Activated gamma-delta T cell treated with anti-CD3 and anti-CD28 coated beads, Interleukin-2, amount 50 U/mL, for 16 hours (primary cell): ENCODE results near the gene CDKL5.
A peak's percentile ranks its signal among the peaks of the same experiment; 100 is the strongest.

Experiments
- DNase-seq: peaks from one replicate; pipeline ENCODE4 v3.0.0-alpha.2; 2020; ENCODE audit warnings: low read depth

The CDKL5 gene

DNA sequence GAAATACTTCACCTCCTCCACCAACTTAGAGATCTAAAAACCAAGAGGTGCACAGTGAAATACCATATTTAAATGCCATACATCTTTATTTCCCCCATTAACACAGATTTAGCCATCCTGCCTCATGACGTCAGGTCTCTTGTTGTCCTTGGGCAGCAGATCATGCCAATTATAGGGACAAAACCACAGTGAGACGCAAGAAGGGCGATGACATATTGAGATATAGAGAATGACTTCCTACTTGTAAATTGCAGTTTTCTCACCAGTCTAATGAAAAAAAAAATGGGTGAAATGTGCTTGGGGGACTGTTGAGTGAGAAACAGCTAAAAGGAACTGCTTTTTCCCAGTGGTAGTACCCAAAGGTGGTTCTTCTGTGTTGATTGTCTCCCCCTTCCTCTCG, 222.2 kb downstream of the CDKL5 start:
- no peak for DNase-seq

- no peak for DNase-seq
Measured at GRCh38 chrX:18649498-18649951, 224.1 kb downstream of the CDKL5 start.

DNA sequence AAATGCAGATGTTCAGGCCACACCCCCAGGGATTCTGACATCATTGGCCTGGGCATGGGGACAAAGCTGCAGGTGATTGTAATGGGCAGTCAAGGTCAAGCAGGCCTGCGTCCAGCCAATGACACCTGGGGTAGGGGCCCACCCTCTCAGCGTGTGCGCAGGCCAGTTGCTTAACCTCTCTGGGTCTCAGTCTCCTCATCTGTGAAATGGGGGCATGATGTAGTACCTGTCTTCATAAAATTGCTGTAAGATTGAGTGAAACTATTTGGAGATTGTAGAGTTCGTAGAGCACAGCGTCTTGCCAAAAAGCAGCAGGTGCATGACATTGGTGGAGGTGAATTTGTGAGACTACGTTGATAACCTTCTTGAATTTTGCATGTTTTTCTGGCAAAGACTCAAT, 225.3 kb downstream of the CDKL5 start:
- no peak for DNase-seq

DNA sequence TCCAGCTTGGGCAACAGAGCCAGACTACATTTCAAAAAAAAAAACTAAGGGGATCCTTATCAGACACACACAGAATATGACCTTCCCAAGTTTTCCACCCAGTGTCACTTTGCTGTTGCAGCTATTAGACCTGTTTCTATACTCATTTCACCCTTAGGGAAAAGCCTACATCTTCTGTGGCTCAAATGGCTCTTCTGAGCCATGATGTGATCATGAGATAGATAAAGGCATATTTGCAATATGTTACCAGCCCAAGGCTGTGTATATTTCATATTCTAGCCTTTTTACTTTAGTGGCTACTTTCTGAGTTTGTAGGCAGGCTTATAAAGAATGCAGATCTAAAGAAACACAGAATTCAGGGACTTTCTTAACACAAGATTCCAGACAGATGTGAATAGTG, 227.2 kb downstream of the CDKL5 start:
- no peak for DNase-seq

GRCh38 chrX:18654875-18655836, 229.7 kb downstream of the CDKL5 start:
- DNase-seq = no peak

DNA sequence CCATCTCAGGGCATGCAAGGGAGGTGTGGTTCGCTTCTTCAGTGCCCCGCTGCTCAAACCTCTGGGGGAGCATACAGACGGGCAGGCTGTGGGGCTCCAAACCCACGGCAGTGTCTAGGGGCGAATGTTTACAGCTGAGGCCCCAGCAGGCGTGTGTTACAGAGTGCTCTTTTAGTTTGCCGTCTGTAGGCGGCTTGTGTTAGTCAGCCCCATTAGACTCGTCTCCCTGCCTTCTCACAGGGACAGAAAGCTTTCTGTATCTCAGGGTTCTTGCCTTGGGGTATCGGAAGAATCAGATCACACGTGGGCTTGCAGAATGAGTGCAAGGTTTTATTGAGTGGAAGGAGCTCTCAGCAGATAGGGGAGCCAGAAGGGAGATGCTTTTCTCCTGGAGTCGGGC, 235.9 kb downstream of the CDKL5 start:
- no peak for DNase-seq

DNA sequence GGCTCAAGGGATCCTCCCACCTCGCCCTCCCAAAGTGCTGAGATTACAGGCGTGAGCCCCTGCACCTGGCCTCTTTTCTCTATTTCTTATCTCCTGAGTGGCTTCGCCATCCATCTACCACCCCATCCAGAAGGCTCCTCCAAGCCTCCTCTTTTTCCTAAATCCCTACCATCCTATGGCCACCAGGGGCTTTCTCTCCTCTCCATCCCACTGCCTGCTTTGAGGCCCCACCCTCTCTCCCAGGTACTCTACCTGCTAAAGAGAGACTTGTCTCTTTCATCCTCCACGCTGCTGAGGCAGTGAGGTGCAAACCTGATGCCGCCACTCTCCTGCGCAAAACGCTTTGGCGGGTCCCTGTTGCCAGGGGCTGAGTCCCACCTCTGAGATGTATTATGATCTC, 239.5 kb downstream of the CDKL5 start:
- DNase-seq = no peak

DNA sequence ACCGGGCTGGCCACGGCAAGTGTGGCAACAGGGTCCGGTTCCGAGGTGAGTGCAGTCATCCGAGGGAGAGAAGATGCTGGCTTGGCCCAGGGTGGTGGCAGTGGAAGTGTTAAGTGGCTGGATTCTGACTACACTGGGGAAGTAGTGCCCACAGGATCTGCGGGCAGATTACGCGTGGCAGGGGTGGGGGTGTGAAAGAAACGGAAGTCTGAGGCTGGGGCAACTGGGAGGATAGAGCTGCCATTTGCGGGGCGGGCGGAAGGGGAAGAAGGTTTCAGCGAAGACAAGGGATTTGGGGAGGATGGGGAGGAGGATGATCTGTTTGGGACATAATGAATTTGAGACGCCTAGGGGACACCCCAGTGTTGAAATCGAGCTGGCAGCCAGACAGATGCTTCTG, 241.2 kb downstream of the CDKL5 start:
- no peak for DNase-seq

GRCh38 chrX:18668071-18668835, 242.8 kb downstream of the CDKL5 start:
- DNase-seq = no peak

DNA sequence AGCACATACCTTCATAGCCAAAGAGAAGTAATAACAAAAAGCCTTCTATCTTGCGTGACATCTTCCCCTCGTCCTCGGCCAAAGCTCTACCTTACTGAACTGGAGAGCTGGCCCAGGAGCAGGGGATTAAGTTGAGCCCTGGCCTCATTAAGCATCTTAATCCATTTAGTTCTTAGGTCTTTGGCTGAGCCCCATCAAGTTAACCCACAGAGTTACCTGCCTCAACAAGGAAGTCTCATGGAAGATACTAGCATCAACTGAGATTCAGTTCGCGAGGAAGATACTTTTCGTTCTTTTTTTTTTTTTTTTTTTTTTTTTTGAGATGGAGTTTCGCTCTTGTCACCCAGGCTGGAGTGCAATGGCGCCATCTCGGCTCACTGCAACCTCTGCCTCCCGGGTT, 246.6 kb downstream of the CDKL5 start, which contains the start of gene RS1:
Gene RS1, minus strand, starts transcription at position 101 of the 400 bp plus-strand sequence. Its CDS starts 40 bp downstream, at position 61.
- no peak for DNase-seq

DNA sequence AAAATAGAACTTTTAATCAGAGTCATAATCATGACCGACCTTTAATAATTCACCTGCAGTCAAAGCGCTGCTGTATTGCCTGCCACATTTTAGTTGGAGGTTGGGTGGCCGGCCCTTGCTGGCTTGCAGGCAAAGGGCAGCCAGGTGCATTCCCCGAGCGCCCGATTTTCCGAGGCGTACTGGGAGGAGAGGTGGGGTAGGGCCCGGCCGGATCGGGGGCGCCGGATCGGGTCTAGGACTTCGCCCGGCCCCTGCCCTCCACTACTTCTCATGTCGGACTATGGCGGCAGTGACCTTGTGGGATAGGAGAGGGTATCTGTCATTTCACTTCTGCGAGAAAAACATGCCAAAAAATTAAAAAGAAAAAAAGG, 249.0 kb downstream of the CDKL5 start:
- no peak for DNase-seq

- peak; percentile 61 for DNase-seq
Measured at GRCh38 chrX:18674788-18675735, 249.7 kb downstream of the CDKL5 start.

DNA sequence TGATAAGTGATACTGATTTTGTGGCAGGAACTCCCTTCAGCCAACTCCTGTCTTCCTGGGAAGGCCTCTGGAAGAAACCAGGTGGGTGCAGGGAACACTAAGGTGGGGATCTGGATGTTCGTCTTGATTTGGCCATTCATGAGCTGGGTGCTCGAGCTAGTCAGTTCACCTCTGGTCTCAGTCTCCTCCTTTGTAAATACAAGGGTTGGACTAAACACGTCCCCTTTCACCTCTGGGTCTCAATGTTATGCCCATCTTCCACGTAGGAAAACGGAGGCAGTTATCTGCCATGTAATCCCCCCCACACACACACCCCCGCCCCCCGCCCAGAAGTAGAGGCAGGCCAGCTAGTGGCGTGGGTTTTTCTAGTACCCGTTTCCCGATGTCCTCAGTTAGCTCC, 250.6 kb downstream of the CDKL5 start:
- no peak for DNase-seq

- no peak for DNase-seq
Measured at GRCh38 chrX:18676470-18676869, 251.1 kb downstream of the CDKL5 start.

DNA sequence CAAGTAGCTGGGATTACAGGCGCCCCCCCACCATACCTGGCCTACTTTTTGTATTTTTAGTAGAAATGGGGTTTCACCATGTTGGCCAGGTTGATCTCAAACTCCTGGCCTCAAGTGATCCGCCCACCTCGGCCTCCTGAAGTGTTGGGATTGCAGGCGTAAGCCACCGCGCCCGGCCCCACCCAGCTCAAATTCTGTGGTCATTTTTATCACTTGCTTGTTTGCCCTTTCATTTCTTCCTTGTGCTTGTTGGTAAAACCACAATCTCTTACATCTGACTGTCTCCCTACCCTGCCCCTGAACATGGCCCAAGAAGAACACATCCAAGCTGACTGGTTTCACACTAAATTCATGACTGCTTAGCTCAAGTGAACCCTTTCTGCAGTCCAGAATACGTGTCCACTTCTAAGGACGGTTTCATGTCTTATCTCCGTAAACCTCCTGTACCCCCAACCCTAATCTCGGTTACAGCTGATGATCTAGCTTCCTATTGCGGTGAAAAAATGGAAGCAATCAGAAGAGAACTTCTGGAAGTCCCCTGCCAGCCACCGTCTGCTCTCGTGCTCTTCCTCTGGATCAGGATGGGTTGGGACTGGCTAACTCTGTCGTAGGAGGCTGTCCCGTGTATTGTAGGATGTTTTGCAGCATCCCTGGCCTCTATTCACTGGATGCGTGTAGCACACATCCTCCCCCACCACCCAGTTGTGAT, 251.9 kb downstream of the CDKL5 start:
- no peak for DNase-seq

GRCh38 chrX:18681996-18682395, 256.6 kb downstream of the CDKL5 start:
- DNase-seq = no peak

DNA sequence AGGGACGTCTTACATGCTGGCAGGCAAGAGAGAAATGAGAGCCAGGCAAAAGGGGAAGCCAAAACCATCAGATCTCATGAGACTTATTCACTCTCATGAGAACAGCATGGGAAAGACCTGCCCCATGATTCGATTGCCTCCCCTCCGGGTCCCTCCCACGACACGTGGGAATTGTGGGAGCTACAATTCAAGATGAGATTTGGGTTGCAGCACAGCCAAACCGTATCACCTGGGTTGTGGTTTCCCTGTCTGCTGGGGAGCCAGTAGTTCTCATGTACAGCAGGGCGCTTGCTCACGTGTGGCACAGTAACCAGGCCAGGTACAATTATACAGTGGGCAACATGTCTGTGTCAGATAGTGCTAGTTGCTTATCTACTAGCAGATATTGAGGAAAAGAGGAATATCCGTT, 257.6 kb downstream of the CDKL5 start:
- no peak for DNase-seq

DNA sequence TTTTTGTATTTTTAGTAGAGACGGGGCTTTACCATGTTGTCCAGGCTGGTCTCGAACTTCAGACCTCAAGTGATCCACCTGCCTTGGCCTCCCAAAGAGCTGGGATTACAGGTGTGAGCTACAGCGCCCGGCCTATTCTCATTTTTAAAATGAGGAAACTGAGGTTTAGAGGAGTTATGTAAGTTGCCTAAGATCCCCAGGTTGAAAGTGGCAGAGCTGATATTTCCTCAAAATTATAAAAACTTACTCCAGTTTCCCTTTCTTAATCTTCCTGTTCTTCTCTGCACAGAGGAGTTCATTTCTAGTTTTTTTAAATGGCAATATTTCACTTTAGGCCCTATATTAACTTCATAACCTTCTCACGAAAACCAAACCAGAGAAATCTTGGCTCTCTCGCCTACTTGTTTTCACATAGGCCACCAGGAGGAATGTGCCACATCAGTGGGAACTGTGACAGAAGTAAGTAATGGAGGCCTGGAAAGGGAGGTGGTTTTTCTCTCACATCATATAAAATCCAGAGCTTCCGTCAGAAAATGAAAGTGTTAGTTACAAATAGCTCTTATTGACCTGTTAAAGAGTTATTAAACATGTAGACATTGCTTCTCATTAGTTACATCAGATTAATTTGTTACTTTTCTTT, 262.6 kb downstream of the CDKL5 start:
- no peak for DNase-seq

DNA sequence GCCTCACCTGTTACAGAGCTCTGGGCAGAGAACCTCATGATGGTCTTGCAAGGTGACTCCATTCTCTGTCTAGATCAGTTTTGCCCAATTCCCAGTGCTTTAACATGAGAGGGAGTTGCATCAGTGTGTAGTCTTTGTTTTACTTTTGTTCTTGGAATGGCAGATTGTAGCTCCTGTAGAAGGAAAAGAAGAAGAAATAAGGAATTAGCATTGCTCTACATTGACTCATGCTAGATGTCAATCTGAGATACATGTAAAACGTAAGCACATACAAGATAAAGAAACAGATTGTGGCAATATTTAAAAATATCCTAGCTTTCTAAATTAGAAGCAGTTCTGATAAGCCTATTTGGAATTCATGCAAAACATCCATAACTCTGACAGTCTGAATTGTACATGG, 266.0 kb downstream of the CDKL5 start:
- no peak for DNase-seq

GRCh38 chrX:18692541-18692940, 267.1 kb downstream of the CDKL5 start:
- no peak for DNase-seq

- DNase-seq = no peak
Measured at GRCh38 chrX:18696653-18697052, 271.2 kb downstream of the CDKL5 start.
